ENCODE measurements around the gene MPC2.

GRCh38 chr1:167905182-167905581, 31.7 kb downstream of the MPC2 start:
- TF ChIP-seq CTCF (IDR thresholded peaks at IDR 0.05; ENCODE audit: control extremely low read depth in 1 of 3, insufficient read depth in 1 of 3, low read depth in 1 of 3, low read length in 3 of 3), result no peak
- TF ChIP-seq POLR2A (IDR thresholded peaks at IDR 0.05; ENCODE audit: control extremely low read depth in 1 of 2, low read depth in 2 of 2, low read length in 2 of 2), result no peak
- no peak for TF ChIP-seq E2F6 (IDR thresholded peaks at IDR 0.05)
- TF ChIP-seq ATF3 (IDR thresholded peaks at IDR 0.05; ENCODE audit: insufficient read depth, low read depth, low read length), result no peak
- no peak for TF ChIP-seq NANOG (IDR thresholded peaks at IDR 0.05; ENCODE audit: insufficient read depth, low read depth, low read length, poor library complexity, severe bottlenecking)
- no peak for TF ChIP-seq RAD21 (IDR thresholded peaks at IDR 0.05 in 1 of 2, conservative IDR thresholded peaks at IDR 0.05 in 1 of 2; ENCODE audit: low read depth in 2 of 2, low read length in 2 of 2)
- no peak for TF ChIP-seq RNF2 (IDR thresholded peaks at IDR 0.05; ENCODE audit: borderline replicate concordance, low read depth, low read length, missing control alignments, poor library complexity, severe bottlenecking)
- no peak for TF ChIP-seq TAF1 (IDR thresholded peaks at IDR 0.05; ENCODE audit: low read depth, low read length)
- no peak for TF ChIP-seq GABPA (IDR thresholded peaks at IDR 0.05; ENCODE audit: borderline replicate concordance, insufficient read depth, low read length)
- TF ChIP-seq EZH2 (IDR thresholded peaks at IDR 0.05; ENCODE audit: low read depth, low read length, severe bottlenecking), result no peak
- no peak for TF ChIP-seq MAX (IDR thresholded peaks at IDR 0.05)
- no peak for TF ChIP-seq HDAC6 (IDR thresholded peaks at IDR 0.05; ENCODE audit: low read depth, low read length)
